HL-60/S4 (cell line): ENCODE results near the gene SLC34A1.

Source experiments
- in situ Hi-C: fragments of 300-500 bp; cut with MboI; formaldehyde crosslinking; loops from 2 replicates; pipeline ENCODE4 v1.14.3; 2022; ENCODE audit warnings: low sequenced_read_pairs

Gene SLC34A1

GRCh38 chr5:177443144-177443983 lies 59.1 kb downstream of the SLC34A1 start:
- in situ Hi-C loops: no loop called here

- in situ Hi-C loops: no loop called here
These were observed 60.1 kb downstream of the SLC34A1 start for GRCh38 chr5:177444106-177445051.

DNA sequence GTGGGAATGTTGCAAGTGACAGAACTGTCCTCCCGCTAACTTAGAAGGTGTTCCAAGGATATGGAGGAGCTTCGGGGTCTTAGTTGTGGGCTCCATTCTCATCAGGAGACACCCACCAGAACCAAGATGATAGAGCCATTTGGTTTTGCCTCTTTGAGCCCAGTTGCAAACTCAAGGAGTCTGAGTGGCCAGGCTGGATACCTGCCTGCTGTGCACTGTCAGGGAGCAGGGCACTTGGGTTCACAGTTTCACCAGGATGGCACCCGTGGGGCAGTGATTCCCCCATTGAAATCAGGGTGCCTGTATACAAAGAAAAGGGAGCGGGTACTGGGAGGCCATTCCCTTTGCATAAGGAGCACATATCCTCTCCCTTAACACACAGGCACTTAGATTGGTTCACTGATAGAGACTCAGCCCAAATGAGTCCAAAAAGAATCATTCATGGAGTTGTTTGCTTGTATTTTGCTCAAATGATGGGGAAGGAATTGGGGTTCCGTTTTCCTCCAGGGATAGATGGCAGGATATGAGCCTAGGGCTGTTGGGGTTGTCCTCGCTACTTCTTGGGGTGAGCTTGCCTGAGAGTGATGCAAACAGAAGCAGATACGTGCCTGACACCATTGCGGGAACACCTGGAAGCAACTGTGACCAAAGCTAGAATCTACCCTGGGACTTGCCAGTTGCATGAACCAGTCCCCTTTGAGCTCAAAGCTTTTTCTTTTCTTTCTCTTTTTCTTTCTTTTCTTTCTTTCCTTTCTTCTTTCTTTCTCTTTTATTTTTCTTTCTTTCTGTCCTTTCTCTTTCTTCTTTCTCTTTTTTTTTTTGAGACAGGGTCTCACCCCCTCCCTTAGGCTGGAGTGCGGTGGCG lies 61.0 kb downstream of the SLC34A1 start:
- in situ Hi-C loops: no loop called here

DNA sequence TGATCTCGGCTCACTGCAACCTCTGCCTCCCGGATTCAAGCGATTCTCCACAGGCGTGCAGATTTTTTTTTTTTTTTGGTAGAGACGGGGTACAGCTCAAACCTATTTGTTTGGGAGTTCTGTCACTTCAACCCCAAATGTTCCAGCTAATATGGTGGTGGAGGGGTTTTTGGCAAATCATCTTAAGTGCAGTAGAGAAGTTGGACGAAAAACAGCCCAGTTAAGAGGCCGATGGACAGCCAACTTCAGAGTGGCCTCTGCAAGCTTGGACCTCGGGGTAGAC lies 61.6 kb downstream of the SLC34A1 start:
- in situ Hi-C loops: no loop called here

DNA sequence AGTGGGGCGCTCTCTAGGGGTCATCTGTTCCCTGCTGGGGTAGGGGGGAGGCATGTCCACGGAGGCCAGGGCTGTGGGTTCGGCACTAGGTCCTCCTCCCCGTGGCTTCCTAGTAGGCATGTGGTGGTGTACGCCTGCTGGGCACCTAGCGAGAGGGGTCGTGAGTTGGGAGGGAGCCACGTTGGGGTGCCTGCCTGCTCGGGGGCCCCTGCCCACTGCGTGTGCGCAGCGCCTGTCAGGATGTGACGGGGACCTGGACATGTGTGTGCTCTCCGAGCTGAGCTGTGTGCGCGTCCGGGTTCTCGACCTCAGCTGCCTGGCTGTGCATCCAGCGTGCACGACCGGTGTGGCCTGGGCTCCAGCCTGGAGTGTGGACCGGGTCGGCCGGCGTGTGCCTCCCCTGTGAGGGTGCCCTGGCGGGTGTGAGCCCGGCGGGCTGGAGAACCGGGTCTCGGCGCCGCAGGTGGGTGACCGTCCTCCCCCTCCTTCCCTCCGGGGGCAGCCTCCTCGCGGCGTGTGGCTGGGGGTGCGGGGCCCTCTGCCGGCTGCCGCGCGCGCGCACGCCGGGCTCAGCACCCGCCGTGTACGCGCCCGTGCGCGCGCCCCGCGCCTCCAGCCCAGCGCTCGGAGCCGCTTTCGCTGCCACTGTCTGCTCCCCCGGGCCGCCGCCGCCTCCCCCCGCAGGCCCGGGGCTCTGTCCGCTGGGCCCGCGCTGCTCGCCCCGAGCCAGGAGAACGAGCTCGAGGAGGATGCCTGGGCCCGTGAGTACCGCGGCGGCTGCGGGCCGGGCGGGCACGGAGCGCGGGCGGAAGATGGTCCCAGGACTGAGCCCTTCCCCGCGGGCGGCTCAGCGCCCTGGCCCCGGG lies 62.2 kb downstream of the SLC34A1 start, which contains the start of gene PRR7:
TSS of gene PRR7 (plus strand) at position 615 of the 866 bp plus-strand sequence. CDS start 8,254 bp downstream, outside the sequence.
- in situ Hi-C loops: no loop called here

DNA sequence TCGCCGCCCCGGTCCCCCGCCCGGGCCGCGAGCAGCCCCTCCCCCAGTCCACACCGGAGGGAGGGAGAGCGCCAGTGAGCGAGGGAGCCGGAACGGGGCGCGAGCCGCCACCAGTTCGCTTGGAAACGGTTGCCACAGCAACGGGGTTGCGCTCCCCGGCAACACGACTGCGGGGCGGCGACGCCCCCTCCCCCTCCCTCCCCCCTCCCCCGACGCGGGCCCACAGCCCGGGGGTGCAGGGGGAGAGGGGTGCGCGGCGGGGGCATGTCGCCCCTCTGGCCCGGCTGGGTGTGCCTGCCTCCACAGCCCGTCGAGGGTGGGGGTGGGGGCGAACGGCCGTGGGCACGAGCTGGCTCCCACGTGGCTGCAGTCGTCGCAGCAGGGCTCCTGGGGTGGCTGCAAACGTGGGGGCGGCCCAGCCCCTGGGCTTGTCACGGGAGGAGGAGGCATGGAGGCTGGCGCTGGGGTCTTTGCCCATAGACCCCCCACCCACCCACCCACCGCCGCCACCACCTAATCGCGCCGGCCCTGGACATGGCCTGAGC lies 62.9 kb downstream of the SLC34A1 start:
- in situ Hi-C loops: no loop called here

- in situ Hi-C loops: no loop called here
These were observed 63.5 kb downstream of the SLC34A1 start for GRCh38 chr5:177447611-177448243.
